Common myeloid progenitor, CD34-positive (primary cell): ENCODE measurements around the gene SNX21.

ENCODE experiments used
- CTCF ChIA-PET: fragments of 350-600 bp; sonication (Branson Sonifier 250); formaldehyde crosslinking; loops from one replicate; lab custom pipeline; 2021; ENCODE audit warnings: antibody characterized with exemption; lab: Charles Lee
- POLR2A ChIA-PET: fragments of 350-600 bp; sonication (Branson Sonifier 250); formaldehyde crosslinking; loops from one replicate; lab custom pipeline; 2021; ENCODE audit warnings: antibody characterized with exemption; lab: Charles Lee
- DNase-seq, 3 donors: peaks; one replicate each; pipeline versions ENCODE4 v3.0.0 to v3.0.0-alpha.2; 2013
- H3K27ac ChIP-seq, 2 experiments: 1 replicate in 1 of 2; 2 replicates in 1 of 2; pipeline ENCODE4 v1.7.0; 2013; ENCODE audit warnings: inconsistent platforms in 2 of 2, low read length in 2 of 2, mild to moderate bottlenecking in 2 of 2, low read depth in 1 of 2, moderate library complexity in 1 of 2; ENCODE audit not compliant: severe bottlenecking in 2 of 2, insufficient read depth in 1 of 2, poor library complexity in 1 of 2
- H3K27me3 ChIP-seq, 5 experiments: replicated peaks in 2 of 5; 1 replicate in 3 of 5; 2 replicates in 2 of 5; pipeline versions ENCODE4 v1.6.1 to v1.7.0; 2013; ENCODE audit warnings: low read length in 4 of 5, mild to moderate bottlenecking in 2 of 5, moderate library complexity in 2 of 5, inconsistent platforms in 1 of 5; ENCODE audit not compliant: insufficient read depth in 5 of 5, control insufficient read depth in 4 of 5
- H3K36me3 ChIP-seq, 4 experiments: 1 replicate in 2 of 4; 2 replicates in 2 of 4; pipeline versions ENCODE4 v1.6.1 to v1.7.0; 2013; ENCODE audit warnings: low read length in 3 of 4, control low read depth in 1 of 4, mild to moderate bottlenecking in 1 of 4; ENCODE audit not compliant: control insufficient read depth in 4 of 4, insufficient read depth in 4 of 4
- H3K4me1 ChIP-seq, 4 experiments: 1 replicate in 3 of 4; 2 replicates in 1 of 4; pipeline versions ENCODE4 v1.6.1 to v1.7.1; 2013; ENCODE audit warnings: low read length in 3 of 4, mild to moderate bottlenecking in 3 of 4, control low read depth in 1 of 4, inconsistent platforms in 1 of 4, moderate library complexity in 1 of 4; ENCODE audit not compliant: control insufficient read depth in 4 of 4, insufficient read depth in 4 of 4; ENCODE audit errors: control extremely low read depth in 1 of 4
- H3K4me3 ChIP-seq, 7 experiments: 1 replicate in 4 of 7; 2 replicates in 3 of 7; pipeline versions ENCODE4 v1.5.1 to v1.7.0; 2013; ENCODE audit warnings: mild to moderate bottlenecking in 7 of 7, low read length in 6 of 7, moderate library complexity in 6 of 7, inconsistent platforms in 2 of 7, low read depth in 2 of 7, control low read depth in 1 of 7; ENCODE audit not compliant: insufficient read depth in 4 of 7, control insufficient read depth in 1 of 7; ENCODE audit errors: extremely low read depth in 1 of 7
- H3K9me3 ChIP-seq, 5 experiments: 1 replicate in 4 of 5; 2 replicates in 1 of 5; pipeline versions ENCODE4 v1.6.1 to v1.7.1; 2013; ENCODE audit warnings: low read length in 4 of 5, mild to moderate bottlenecking in 2 of 5, inconsistent platforms in 1 of 5, low read depth in 1 of 5, moderate library complexity in 1 of 5; ENCODE audit not compliant: control insufficient read depth in 4 of 5, insufficient read depth in 2 of 5; ENCODE audit errors: control extremely low read depth in 1 of 5
- WGBS: methylation state at CpG from one replicate; pipeline ENCODE4 v1.1.5; 2013; ENCODE audit not compliant: insufficient coverage; 5-methylcytosine and 5-hydroxymethylcytosine counted together

Gene SNX21

GRCh38 chr20:45848421-45848820 lies 14.8 kb downstream of the SNX21 start:
- Histone ChIP-seq H3K4me3 (no peak overlapping the region), H3K27me3 (no peaks in the 10 kb centered on the region), H3K9me3 (no peaks in the 10 kb centered on the region), H3K36me3 (peaks cover 11 to 77% (median 45%) of the 10 kb centered on the region in 4 experiments), H3K27ac (no peak overlapping the region), H3K4me1 (peaks cover 0 to under 1% (median 0%) of the 10 kb centered on the region in 4 experiments)
- no peak for DNase-seq
- 95% methylated on average over 8 of the region's 8 CpGs for WGBS
- ChIA-PET CTCF (interaction anchor here (0.8 kb wide), 1 partner anchor 20 kb away, joined by 3 read pairs; no protein-coding TSS in a partner anchor), POLR2A (interaction anchor here (0.6 kb wide), 1 partner anchor 47 kb away, joined by 3 read pairs; no protein-coding TSS in a partner anchor)

GRCh38 chr20:45848969-45849582 lies 15.5 kb downstream of the SNX21 start:
- DNase-seq, result no peak
- H3K27me3 ChIP-seq, result no peaks in the 10 kb centered on the region
- no peaks in the 10 kb centered on the region for H3K9me3 ChIP-seq
- H3K36me3 ChIP-seq, result peaks cover 6 to 73% (median 41%) of the 10 kb centered on the region in 4 experiments
- no peaks in the 10 kb centered on the region for H3K4me1 ChIP-seq
- ChIA-PET CTCF (interaction anchor here (1.0 to 1.9 kb wide), 2 partner anchors 9 to 19 kb away, joined by 4 to 8 read pairs; no protein-coding TSS in a partner anchor), POLR2A (interaction anchor here (0.6 kb wide), 1 partner anchor 47 kb away, joined by 3 read pairs; no protein-coding TSS in a partner anchor)
- no peak overlapping the region for H3K4me3 ChIP-seq
- H3K27ac ChIP-seq, result no peak overlapping the region
- WGBS, result 100% methylated on average over 2 of the region's 8 CpGs

- H3K9me3 ChIP-seq, result no peaks in the 10 kb centered on the region
- 100% methylated on average over 1 of the region's 2 CpGs for WGBS
- H3K27me3 ChIP-seq, result no peaks in the 10 kb centered on the region
- ChIA-PET CTCF (interaction anchor here (1.7 to 1.9 kb wide), 2 partner anchors 10 to 40 kb away, joined by 4 to 8 read pairs; no protein-coding TSS in a partner anchor), POLR2A (no interaction called here)
- H3K27ac ChIP-seq, result no peak overlapping the region
- H3K4me1 ChIP-seq, result peaks cover 0 to 2% (median 0%) of the 10 kb centered on the region in 4 experiments
- H3K4me3 ChIP-seq, result no peak overlapping the region
- DNase-seq, result no peak
- peaks cover 5 to 67% (median 39%) of the 10 kb centered on the region in 4 experiments for H3K36me3 ChIP-seq
Observed at GRCh38 chr20:45850238-45850637, 16.6 kb downstream of the SNX21 start.

- no peaks in the 10 kb centered on the region for H3K9me3 ChIP-seq
- H3K4me3 ChIP-seq, result no peak overlapping the region
- peaks cover 5 to 61% (median 34%) of the 10 kb centered on the region in 4 experiments for H3K36me3 ChIP-seq
- peaks cover 0 to 4% (median 3%) of the 10 kb centered on the region in 4 experiments for H3K4me1 ChIP-seq
- POLR2A ChIA-PET, result no interaction called here
- DNase-seq, result peak in 1 of 3 donors; percentile 17
- CTCF ChIA-PET, result interaction anchor here (1.7 to 1.9 kb wide), 2 partner anchors 11 to 39 kb away, joined by 4 to 8 read pairs; no protein-coding TSS in a partner anchor
- no peaks in the 10 kb centered on the region for H3K27me3 ChIP-seq
- no CpG with 5 or more reads among the region's 1 CpG for WGBS
- no peak overlapping the region for H3K27ac ChIP-seq
Observed at GRCh38 chr20:45850926-45851325, 17.3 kb downstream of the SNX21 start.

GRCh38 chr20:45851501-45851900 lies 17.9 kb downstream of the SNX21 start:
- ChIA-PET POLR2A (interaction anchor here (0.7 kb wide), 1 partner anchor 21 kb away, joined by 3 read pairs; no protein-coding TSS in a partner anchor), CTCF (interaction anchor here (1.0 to 1.7 kb wide), 2 partner anchors 38 to 92 kb away, joined by 3 to 4 read pairs; no protein-coding TSS in a partner anchor)
- Histone ChIP-seq H3K4me1 (peaks cover 0 to 9% (median 9%) of the 10 kb centered on the region in 4 experiments), H3K9me3 (no peaks in the 10 kb centered on the region), H3K36me3 (peaks cover 5 to 55% (median 31%) of the 10 kb centered on the region in 4 experiments), H3K27me3 (no peaks in the 10 kb centered on the region), H3K4me3 (no peak overlapping the region), H3K27ac (no peak overlapping the region)
- no peak for DNase-seq

GRCh38 chr20:45852326-45852725 lies 18.7 kb downstream of the SNX21 start:
- H3K36me3 ChIP-seq, result peaks cover 3 to 48% (median 28%) of the 10 kb centered on the region in 4 experiments

DNA sequence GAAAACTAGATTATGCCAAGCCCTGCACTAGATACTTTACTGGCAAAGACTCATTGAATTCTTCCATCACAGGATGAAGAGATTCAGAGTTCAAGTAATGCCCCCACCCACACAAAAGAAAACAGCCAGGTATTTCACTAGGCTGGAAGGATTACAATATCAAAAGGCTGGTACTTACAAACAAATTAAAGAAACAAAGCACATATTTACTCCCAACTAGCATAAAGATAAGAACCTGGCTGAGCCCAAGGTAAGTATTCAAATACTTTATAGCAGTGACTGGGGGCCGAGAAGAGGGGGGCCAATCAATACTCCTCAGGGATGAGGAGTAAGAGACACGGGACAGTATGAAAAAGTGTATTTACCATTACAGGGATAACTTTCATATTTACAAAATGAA lies 19.9 kb downstream of the SNX21 start:
- DNase-seq, result no peak
- no peak overlapping the region for H3K27ac ChIP-seq
- H3K27me3 ChIP-seq, result no peaks in the 10 kb centered on the region
- H3K4me3 ChIP-seq, result no peak overlapping the region
- POLR2A ChIA-PET, result no interaction called here
- no CpG with 5 or more reads among the region's 2 CpGs for WGBS
- H3K36me3 ChIP-seq, result peaks cover 3 to 43% (median 22%) of the 10 kb centered on the region in 4 experiments
- H3K4me1 ChIP-seq, result peaks cover 2 to 23% (median 22%) of the 10 kb centered on the region in 4 experiments
- no peaks in the 10 kb centered on the region for H3K9me3 ChIP-seq
- CTCF ChIA-PET, result interaction anchor here (1.5 to 2.3 kb wide), 3 partner anchors 11 to 54 kb away, joined by 3 to 8 read pairs (median 4); no protein-coding TSS in a partner anchor

More at GRCh38 chr20:45852326-45852725, 18.7 kb downstream of the SNX21 start:
- 100% methylated on average over 2 of the region's 6 CpGs for WGBS
- Histone ChIP-seq H3K27me3 (no peaks in the 10 kb centered on the region), H3K9me3 (no peaks in the 10 kb centered on the region), H3K27ac (no peak overlapping the region), H3K4me1 (peaks cover 0 to 13% (median 13%) of the 10 kb centered on the region in 4 experiments), H3K4me3 (no peak overlapping the region)
- POLR2A ChIA-PET, result no interaction called here
- no peak for DNase-seq
- CTCF ChIA-PET, result interaction anchor here (0.6 to 1.6 kb wide), 4 partner anchors 9 to 91 kb away, joined by 3 to 4 read pairs (median 3); no protein-coding TSS in a partner anchor
